ENCODE results near the gene PAQR9. TPM values are rescaled to one million over a fixed set of nuclear protein-coding genes. Genes with fewer than 3 reads are reported as not detected.
A peak's percentile ranks its signal among the peaks of the same experiment; 100 is the strongest.

Gene PAQR9
- total and polyA plus RNA-seq, 2 of the 13 experiments (the other 11 are each of a cell fraction or from before 2014, with no cell fraction given), result 3.7 to 10.3 TPM

DNA sequence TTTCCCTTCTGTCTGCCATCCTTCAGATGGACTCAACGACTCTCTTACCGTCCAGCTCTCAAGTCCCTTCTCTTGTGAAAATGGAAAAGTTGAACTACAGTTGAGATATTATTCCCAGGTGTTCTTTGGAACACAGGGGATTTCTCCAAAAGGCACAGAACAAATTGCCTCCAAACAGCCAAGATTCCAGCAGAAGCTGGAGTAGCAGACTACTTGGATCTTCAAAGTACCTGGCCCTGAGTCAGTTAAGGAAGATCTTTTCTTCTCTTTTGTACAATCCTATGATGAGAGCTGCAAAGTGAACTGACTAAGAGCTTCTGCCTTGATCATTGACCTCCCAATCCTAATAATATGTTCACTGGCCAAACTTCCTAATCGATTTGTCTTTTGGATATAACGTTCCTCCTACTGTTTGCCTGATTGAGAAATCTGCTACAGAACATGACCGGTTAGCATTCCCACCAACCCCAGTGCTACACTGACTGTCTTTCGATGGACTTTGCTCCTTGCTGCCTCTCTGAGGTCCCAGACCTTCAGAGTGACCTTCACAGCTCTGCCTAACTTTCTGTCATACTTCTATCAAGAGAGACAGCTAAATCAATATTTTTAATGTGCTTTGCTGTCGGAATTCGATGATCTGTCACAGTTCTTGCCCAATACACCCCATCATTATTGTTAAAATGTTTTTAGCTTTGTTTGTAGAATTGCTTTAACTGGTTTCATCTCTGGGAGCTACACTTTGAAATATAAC, 21.9 kb downstream of the PAQR9 start (continued):
- TF ChIP-seq MZF1 (CRISPR knock-in tag; IDR thresholded peaks at IDR 0.05; ENCODE audit: borderline replicate concordance), result no peak
- TF ChIP-seq ZNF224 (CRISPR knock-in tag; IDR thresholded peaks at IDR 0.05), result no peak
- TF ChIP-seq GPN1 (CRISPR knock-in tag; IDR thresholded peaks at IDR 0.05; ENCODE audit: borderline replicate concordance), result no peak
- peak; percentile 93 for TF ChIP-seq RCOR2 (CRISPR knock-in tag; IDR thresholded peaks at IDR 0.05)
- TF ChIP-seq, protein P1, sequence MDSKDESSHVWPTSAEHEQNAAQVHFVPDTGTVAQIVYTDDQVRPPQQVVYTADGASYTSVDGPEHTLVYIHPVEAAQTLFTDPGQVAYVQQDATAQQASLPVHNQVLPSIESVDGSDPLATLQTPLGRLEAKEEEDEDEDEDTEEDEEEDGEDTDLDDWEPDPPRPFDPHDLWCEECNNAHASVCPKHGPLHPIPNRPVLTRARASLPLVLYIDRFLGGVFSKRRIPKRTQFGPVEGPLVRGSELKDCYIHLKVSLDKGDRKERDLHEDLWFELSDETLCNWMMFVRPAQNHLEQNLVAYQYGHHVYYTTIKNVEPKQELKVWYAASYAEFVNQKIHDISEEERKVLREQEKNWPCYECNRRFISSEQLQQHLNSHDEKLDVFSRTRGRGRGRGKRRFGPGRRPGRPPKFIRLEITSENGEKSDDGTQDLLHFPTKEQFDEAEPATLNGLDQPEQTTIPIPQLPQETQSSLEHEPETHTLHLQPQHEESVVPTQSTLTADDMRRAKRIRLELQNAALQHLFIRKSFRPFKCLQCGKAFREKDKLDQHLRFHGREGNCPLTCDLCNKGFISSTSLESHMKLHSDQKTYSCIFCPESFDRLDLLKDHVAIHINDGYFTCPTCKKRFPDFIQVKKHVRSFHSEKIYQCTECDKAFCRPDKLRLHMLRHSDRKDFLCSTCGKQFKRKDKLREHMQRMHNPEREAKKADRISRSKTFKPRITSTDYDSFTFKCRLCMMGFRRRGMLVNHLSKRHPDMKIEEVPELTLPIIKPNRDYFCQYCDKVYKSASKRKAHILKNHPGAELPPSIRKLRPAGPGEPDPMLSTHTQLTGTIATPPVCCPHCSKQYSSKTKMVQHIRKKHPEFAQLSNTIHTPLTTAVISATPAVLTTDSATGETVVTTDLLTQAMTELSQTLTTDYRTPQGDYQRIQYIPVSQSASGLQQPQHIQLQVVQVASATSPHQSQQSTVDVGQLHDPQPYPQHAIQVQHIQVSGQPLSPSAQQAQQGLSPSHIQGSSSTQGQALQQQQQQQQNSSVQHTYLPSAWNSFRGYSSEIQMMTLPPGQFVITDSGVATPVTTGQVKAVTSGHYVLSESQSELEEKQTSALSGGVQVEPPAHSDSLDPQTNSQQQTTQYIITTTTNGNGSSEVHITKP (CRISPR knock-in tag; IDR thresholded peaks at IDR 0.05; ENCODE audit: low read depth), result no peak; the same call in 1 of the 2 replicates
- no peak for TF ChIP-seq ZNF839 (CRISPR knock-in tag; IDR thresholded peaks at IDR 0.05; ENCODE audit: borderline replicate concordance)
- no peak for TF ChIP-seq CCAR2 (optimal IDR thresholded peaks at IDR 0.05; ENCODE audit: low read depth, low read length)
- TF ChIP-seq, protein P2, sequence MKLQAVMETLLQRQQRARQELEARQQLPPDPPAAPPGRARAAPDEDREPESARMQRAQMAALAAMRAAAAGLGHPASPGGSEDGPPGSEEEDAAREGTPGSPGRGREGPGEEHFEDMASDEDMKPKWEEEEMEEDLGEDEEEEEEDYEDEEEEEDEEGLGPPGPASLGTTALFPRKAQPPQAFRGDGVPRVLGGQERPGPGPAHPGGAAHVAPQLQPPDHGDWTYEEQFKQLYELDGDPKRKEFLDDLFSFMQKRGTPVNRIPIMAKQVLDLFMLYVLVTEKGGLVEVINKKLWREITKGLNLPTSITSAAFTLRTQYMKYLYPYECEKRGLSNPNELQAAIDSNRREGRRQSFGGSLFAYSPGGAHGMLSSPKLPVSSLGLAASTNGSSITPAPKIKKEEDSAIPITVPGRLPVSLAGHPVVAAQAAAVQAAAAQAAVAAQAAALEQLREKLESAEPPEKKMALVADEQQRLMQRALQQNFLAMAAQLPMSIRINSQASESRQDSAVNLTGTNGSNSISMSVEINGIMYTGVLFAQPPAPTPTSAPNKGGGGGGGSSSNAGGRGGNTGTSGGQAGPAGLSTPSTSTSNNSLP (IDR thresholded peaks at IDR 0.05; ENCODE audit: low read depth, low read length), result peak; percentile 98
- no peak for TF ChIP-seq ZNF704 (CRISPR knock-in tag; IDR thresholded peaks at IDR 0.05; ENCODE audit: borderline replicate concordance)
- 0 out of 2 replicates have a peak, but pooled peaks have one; percentile 60 for TF ChIP-seq ZNF329 (CRISPR knock-in tag; IDR thresholded peaks at IDR 0.05; ENCODE audit: low read depth)
- TF ChIP-seq ZNF710 (CRISPR knock-in tag; IDR thresholded peaks at IDR 0.05; ENCODE audit: borderline replicate concordance), result peak; percentile 96
- no peak for TF ChIP-seq ZNF598 (CRISPR knock-in tag; IDR thresholded peaks at IDR 0.05; ENCODE audit: borderline replicate concordance)
- no peak for TF ChIP-seq RFX5 (IDR thresholded peaks at IDR 0.05; ENCODE audit: low read depth, low read length)
- no peak for TF ChIP-seq FLYWCH1 (CRISPR knock-in tag; IDR thresholded peaks at IDR 0.05)
- no peak for TF ChIP-seq YY1 (IDR thresholded peaks at IDR 0.05; ENCODE audit: insufficient read depth, insufficient replicate concordance, low read depth, low read length)
- TF ChIP-seq POLR2G (IDR thresholded peaks at IDR 0.05; ENCODE audit: low read depth, low read length), result 0 out of 2 replicates have a peak, but pooled peaks have one; percentile 24
- TF ChIP-seq KDM4B (CRISPR knock-in tag; IDR thresholded peaks at IDR 0.05), result peak; percentile 88; the same call in 1 of the 2 replicates
- TF ChIP-seq TBX2 (CRISPR knock-in tag; IDR thresholded peaks at IDR 0.05; ENCODE audit: borderline replicate concordance), result peak; percentile 99
